SK-N-SH treated with all-trans-retinoic acid at 6 μM for 48 hours (cell line): ENCODE data around the gene ANKRD13A.
"Not testable (repeated sequence)": the region's sequence is repeated elsewhere in the genome, so short reads cannot be mapped to it uniquely, and the experiment has no call there.

Source experiments
- ATAC-seq: fragments of 200-7000 bp; cut with Tn5 transposase; 3 replicates; pipeline ENCODE4 v1.9.1; 2020; ENCODE audit warnings: mild to moderate bottlenecking, moderate library complexity
- ARNTL ChIP-seq: fragments of 450-650 bp; formaldehyde crosslinking; IDR thresholded peaks from 2 replicates; pipeline ENCODE4 v1.5.0; 2020; ENCODE audit warnings: low read depth, mild to moderate bottlenecking, moderate library complexity, borderline replicate concordance
- BACH2 ChIP-seq: fragments of 250-450 bp; sonication (Bioruptor Pico); IDR thresholded peaks from 2 replicates; pipeline ENCODE4 v1.9.0; 2021; ENCODE audit warnings: mild to moderate bottlenecking, borderline replicate concordance
- CSDC2 ChIP-seq: fragments of 250-450 bp; sonication (Bioruptor Pico); IDR thresholded peaks from 2 replicates; pipeline ENCODE4 v1.5.0; 2020; ENCODE audit warnings: mild to moderate bottlenecking, moderate library complexity
- GLIS3 ChIP-seq: fragments of 250-450 bp; sonication (Bioruptor Pico); IDR thresholded peaks from 2 replicates; pipeline ENCODE4 v1.5.0; 2020; ENCODE audit warnings: mild to moderate bottlenecking, moderate library complexity
- OSR1 ChIP-seq: fragments of 250-450 bp; sonication (Bioruptor Pico); IDR thresholded peaks from 2 replicates; pipeline ENCODE4 v1.8.0; 2022; ENCODE audit warnings: moderate library complexity, mild to moderate bottlenecking, inconsistent platforms
- RARB ChIP-seq: fragments of 250-450 bp; sonication (Bioruptor Pico); IDR thresholded peaks from 2 replicates; pipeline ENCODE4 v1.8.0; 2021; ENCODE audit warnings: mild to moderate bottlenecking, moderate library complexity
- SNAI2 ChIP-seq: fragments of 250-450 bp; sonication (Bioruptor Pico); IDR thresholded peaks from 2 replicates; pipeline ENCODE4 v1.5.0; 2020; ENCODE audit warnings: mild to moderate bottlenecking, moderate library complexity
- TCF4 ChIP-seq: fragments of 250-450 bp; sonication (Bioruptor Pico); IDR thresholded peaks from 2 replicates; pipeline ENCODE4 v1.8.0; 2021; ENCODE audit warnings: mild to moderate bottlenecking, moderate library complexity, borderline replicate concordance
- TOX ChIP-seq: fragments of 250-450 bp; sonication (Bioruptor Pico); IDR thresholded peaks from 2 replicates; pipeline ENCODE4 v1.8.0; 2021; ENCODE audit warnings: mild to moderate bottlenecking, moderate library complexity, borderline replicate concordance
- ZC3H10 ChIP-seq: fragments of 250-450 bp; sonication (Bioruptor Pico); IDR thresholded peaks from 2 replicates; pipeline ENCODE4 v1.5.1; 2021; ENCODE audit warnings: mild to moderate bottlenecking, moderate library complexity
- ZFP3 ChIP-seq: fragments of 250-450 bp; sonication (Bioruptor Pico); IDR thresholded peaks from 2 replicates; pipeline ENCODE4 v1.5.0; 2020; ENCODE audit warnings: mild to moderate bottlenecking, moderate library complexity
- ZFP30 ChIP-seq: fragments of 450-650 bp; formaldehyde crosslinking; IDR thresholded peaks from 2 replicates; pipeline ENCODE4 v1.5.0; 2022; ENCODE audit warnings: mild to moderate bottlenecking, moderate library complexity
- ZNF565 ChIP-seq: fragments of 450-650 bp; formaldehyde crosslinking; conservative IDR thresholded peaks from 2 replicates; pipeline ENCODE4 v1.5.0; 2020; ENCODE audit warnings: low read depth, mild to moderate bottlenecking, moderate library complexity
- ZNF70 ChIP-seq: fragments of 450-650 bp; formaldehyde crosslinking; IDR thresholded peaks from 2 replicates; pipeline ENCODE4 v1.5.0; 2020; ENCODE audit warnings: mild to moderate bottlenecking, moderate library complexity
- ZNF8 ChIP-seq: fragments of 450-650 bp; formaldehyde crosslinking; IDR thresholded peaks from 2 replicates; pipeline ENCODE4 v1.5.0; 2020; ENCODE audit warnings: mild to moderate bottlenecking, moderate library complexity
- TF ChIP-seq, protein P1 (sequence below): fragments of 250-450 bp; sonication (Bioruptor Pico); IDR thresholded peaks from 2 replicates; pipeline ENCODE4 v1.5.0; 2020; ENCODE audit warnings: mild to moderate bottlenecking, moderate library complexity
- TF ChIP-seq, protein P2 (sequence below): fragments of 250-450 bp; sonication (Bioruptor Pico); IDR thresholded peaks from 2 replicates; pipeline ENCODE4 v1.8.0; 2020; ENCODE audit warnings: mild to moderate bottlenecking, moderate library complexity, borderline replicate concordance
- TF ChIP-seq, protein P3 (sequence below): fragments of 250-450 bp; sonication (Bioruptor Pico); IDR thresholded peaks from 2 replicates; pipeline ENCODE4 v1.5.1; 2021; ENCODE audit warnings: mild to moderate bottlenecking, moderate library complexity
- TF ChIP-seq, protein P4 (sequence below): fragments of 250-450 bp; sonication (Bioruptor Pico); IDR thresholded peaks from 2 replicates; pipeline ENCODE4 v1.5.1; 2020; ENCODE audit warnings: low read depth, mild to moderate bottlenecking, moderate library complexity
- TF ChIP-seq, protein P5 (sequence below): fragments of 250-450 bp; sonication (Bioruptor Pico); IDR thresholded peaks from 2 replicates; pipeline ENCODE4 v1.8.0; 2021; ENCODE audit warnings: low read depth, mild to moderate bottlenecking, moderate library complexity, borderline replicate concordance

ANKRD13A gene

DNA sequence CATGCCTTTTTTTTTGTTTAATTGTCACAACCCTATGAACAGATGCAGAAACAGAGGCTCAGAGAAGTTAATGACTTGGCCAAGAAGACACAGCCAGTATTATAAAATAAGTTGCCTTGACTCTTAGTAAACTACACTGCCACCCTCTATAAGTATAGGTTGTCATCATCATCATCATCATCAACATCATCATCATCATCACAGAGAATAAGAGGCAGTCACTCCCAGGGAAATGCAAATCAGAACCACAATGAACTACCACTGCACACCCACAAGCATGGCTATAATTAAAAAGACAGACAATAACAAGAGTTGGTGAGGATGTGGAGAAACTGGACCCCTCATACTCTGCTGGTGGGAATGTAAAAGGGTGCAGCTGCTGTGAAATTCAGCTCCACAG lies 72.3 kb downstream of the ANKRD13A start:
- ATAC-seq, result no peak
- TF ChIP-seq ZFP30, result no peak
- TF ChIP-seq ZNF8 (CRISPR knock-in tag), result no peak
- TF ChIP-seq, protein P1, sequence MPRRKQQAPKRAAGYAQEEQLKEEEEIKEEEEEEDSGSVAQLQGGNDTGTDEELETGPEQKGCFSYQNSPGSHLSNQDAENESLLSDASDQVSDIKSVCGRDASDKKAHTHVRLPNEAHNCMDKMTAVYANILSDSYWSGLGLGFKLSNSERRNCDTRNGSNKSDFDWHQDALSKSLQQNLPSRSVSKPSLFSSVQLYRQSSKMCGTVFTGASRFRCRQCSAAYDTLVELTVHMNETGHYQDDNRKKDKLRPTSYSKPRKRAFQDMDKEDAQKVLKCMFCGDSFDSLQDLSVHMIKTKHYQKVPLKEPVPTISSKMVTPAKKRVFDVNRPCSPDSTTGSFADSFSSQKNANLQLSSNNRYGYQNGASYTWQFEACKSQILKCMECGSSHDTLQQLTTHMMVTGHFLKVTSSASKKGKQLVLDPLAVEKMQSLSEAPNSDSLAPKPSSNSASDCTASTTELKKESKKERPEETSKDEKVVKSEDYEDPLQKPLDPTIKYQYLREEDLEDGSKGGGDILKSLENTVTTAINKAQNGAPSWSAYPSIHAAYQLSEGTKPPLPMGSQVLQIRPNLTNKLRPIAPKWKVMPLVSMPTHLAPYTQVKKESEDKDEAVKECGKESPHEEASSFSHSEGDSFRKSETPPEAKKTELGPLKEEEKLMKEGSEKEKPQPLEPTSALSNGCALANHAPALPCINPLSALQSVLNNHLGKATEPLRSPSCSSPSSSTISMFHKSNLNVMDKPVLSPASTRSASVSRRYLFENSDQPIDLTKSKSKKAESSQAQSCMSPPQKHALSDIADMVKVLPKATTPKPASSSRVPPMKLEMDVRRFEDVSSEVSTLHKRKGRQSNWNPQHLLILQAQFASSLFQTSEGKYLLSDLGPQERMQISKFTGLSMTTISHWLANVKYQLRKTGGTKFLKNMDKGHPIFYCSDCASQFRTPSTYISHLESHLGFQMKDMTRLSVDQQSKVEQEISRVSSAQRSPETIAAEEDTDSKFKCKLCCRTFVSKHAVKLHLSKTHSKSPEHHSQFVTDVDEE (CRISPR knock-in tag), result no peak
- TF ChIP-seq RARB (CRISPR knock-in tag), result no peak
- TF ChIP-seq CSDC2, result no peak
- TF ChIP-seq ZC3H10 (CRISPR knock-in tag), result no peak
- no peak for TF ChIP-seq GLIS3 (CRISPR knock-in tag)
- no peak for TF ChIP-seq ARNTL (CRISPR knock-in tag)
- no peak for TF ChIP-seq ZNF565 (CRISPR knock-in tag)
- no peak for TF ChIP-seq ZFP3
- no peak for TF ChIP-seq SNAI2
- no peak for TF ChIP-seq OSR1 (CRISPR knock-in tag)

DNA sequence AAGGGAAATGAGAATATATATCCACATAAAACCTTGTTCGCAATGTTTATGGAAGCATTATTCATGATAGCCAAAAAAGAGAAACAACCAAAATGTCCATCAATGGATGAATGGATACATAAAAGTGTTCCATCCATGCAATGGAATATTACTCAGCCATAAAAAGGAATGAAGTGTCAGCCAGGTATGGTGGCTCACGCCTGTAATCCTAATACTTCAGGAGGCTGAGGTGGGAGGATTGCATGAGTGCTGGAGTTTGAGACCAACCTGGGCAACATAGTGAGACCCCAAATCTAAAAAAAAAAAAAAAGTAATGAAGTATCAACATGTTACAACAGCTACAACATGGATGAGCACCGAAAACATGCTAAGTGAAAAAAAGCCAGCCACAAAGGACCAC lies 72.7 kb downstream of the ANKRD13A start:
- no peak for TF ChIP-seq ZC3H10 (CRISPR knock-in tag)
- TF ChIP-seq, protein P2, sequence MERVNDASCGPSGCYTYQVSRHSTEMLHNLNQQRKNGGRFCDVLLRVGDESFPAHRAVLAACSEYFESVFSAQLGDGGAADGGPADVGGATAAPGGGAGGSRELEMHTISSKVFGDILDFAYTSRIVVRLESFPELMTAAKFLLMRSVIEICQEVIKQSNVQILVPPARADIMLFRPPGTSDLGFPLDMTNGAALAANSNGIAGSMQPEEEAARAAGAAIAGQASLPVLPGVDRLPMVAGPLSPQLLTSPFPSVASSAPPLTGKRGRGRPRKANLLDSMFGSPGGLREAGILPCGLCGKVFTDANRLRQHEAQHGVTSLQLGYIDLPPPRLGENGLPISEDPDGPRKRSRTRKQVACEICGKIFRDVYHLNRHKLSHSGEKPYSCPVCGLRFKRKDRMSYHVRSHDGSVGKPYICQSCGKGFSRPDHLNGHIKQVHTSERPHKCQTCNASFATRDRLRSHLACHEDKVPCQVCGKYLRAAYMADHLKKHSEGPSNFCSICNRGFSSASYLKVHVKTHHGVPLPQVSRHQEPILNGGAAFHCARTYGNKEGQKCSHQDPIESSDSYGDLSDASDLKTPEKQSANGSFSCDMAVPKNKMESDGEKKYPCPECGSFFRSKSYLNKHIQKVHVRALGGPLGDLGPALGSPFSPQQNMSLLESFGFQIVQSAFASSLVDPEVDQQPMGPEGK (CRISPR knock-in tag), result no peak
- TF ChIP-seq SNAI2, result no peak
- no peak for TF ChIP-seq GLIS3 (CRISPR knock-in tag)
- TF ChIP-seq BACH2 (CRISPR knock-in tag), result no peak
- no peak for TF ChIP-seq TCF4 (CRISPR knock-in tag)
- TF ChIP-seq, protein P3, sequence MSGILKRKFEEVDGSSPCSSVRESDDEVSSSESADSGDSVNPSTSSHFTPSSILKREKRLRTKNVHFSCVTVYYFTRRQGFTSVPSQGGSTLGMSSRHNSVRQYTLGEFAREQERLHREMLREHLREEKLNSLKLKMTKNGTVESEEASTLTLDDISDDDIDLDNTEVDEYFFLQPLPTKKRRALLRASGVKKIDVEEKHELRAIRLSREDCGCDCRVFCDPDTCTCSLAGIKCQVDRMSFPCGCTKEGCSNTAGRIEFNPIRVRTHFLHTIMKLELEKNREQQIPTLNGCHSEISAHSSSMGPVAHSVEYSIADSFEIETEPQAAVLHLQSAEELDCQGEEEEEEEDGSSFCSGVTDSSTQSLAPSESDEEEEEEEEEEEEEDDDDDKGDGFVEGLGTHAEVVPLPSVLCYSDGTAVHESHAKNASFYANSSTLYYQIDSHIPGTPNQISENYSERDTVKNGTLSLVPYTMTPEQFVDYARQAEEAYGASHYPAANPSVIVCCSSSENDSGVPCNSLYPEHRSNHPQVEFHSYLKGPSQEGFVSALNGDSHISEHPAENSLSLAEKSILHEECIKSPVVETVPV, result no peak
- TF ChIP-seq, protein P4, sequence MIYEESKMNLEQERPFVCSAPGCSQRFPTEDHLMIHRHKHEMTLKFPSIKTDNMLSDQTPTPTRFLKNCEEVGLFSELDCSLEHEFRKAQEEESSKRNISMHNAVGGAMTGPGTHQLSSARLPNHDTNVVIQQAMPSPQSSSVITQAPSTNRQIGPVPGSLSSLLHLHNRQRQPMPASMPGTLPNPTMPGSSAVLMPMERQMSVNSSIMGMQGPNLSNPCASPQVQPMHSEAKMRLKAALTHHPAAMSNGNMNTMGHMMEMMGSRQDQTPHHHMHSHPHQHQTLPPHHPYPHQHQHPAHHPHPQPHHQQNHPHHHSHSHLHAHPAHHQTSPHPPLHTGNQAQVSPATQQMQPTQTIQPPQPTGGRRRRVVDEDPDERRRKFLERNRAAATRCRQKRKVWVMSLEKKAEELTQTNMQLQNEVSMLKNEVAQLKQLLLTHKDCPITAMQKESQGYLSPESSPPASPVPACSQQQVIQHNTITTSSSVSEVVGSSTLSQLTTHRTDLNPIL (CRISPR knock-in tag), result no peak
- no peak for TF ChIP-seq TOX (CRISPR knock-in tag)
- TF ChIP-seq ZNF70 (CRISPR knock-in tag), result no peak
- TF ChIP-seq ZFP3, result no peak
- no peak for TF ChIP-seq CSDC2
- TF ChIP-seq, protein P5, sequence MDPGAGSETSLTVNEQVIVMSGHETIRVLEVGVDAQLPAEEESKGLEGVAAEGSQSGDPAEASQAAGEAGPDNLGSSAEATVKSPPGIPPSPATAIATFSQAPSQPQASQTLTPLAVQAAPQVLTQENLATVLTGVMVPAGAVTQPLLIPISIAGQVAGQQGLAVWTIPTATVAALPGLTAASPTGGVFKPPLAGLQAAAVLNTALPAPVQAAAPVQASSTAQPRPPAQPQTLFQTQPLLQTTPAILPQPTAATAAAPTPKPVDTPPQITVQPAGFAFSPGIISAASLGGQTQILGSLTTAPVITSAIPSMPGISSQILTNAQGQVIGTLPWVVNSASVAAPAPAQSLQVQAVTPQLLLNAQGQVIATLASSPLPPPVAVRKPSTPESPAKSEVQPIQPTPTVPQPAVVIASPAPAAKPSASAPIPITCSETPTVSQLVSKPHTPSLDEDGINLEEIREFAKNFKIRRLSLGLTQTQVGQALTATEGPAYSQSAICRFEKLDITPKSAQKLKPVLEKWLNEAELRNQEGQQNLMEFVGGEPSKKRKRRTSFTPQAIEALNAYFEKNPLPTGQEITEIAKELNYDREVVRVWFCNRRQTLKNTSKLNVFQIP (CRISPR knock-in tag), result no peak
- TF ChIP-seq, protein P1 (CRISPR knock-in tag), result no peak
- TF ChIP-seq OSR1 (CRISPR knock-in tag), result no peak
- ATAC-seq, result no peak

DNA sequence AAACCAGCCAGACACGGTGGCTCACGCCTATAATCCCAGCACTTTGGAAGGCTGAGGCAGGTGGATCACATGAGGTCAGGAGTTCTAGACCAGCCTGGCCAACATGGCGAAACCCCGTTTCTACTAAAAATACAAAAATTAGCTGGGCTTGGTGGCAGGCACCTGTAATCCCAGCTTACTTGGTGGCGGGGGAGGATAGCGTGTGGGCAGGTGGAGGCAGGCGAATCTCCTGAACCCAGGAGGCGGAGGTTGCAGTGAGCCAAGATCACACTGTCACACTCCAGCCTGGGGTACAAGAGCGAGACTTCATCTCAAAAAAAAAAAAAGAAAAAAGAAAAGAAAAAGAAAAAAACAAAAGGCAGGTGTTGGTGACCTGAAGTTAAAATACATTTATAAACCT lies 73.4 kb downstream of the ANKRD13A start:
- not testable (repeated sequence) for ATAC-seq
